Measurements from ENCODE around the gene TTC8.
"Not testable (repeated sequence)": the region's sequence is repeated elsewhere in the genome, so short reads cannot be mapped to it uniquely, and the experiment has no call there.

The TTC8 gene

GRCh38 chr14:88824314-88825077 lies at the start of gene TTC8:
TSS of gene TTC8 (plus strand) at chr14:88824651. CDS start at chr14:88824708, 57 bp downstream.
- DNase-seq (ENCODE audit: low read depth, low spot score) = peak; percentile 58

GRCh38 chr14:88775532-88775931 lies 48.9 kb upstream of the TTC8 start:
- no peak for DNase-seq (ENCODE audit: low read depth, low spot score)

GRCh38 chr14:88785911-88786310 lies 38.5 kb upstream of the TTC8 start:
- no peak for DNase-seq (ENCODE audit: low read depth, low spot score)

- no peak for DNase-seq (ENCODE audit: low read depth, low spot score)
These were observed 37.7 kb upstream of the TTC8 start for GRCh38 chr14:88786715-88787114.

- DNase-seq (ENCODE audit: low read depth, low spot score) = not testable (repeated sequence)
These were observed 34.9 kb upstream of the TTC8 start for GRCh38 chr14:88789573-88789972.

- DNase-seq (ENCODE audit: low read depth, low spot score) = no peak
These were observed 33.8 kb upstream of the TTC8 start for GRCh38 chr14:88790501-88791251.

GRCh38 chr14:88791252-88791621 lies 33.2 kb upstream of the TTC8 start:
- no peak for DNase-seq (ENCODE audit: low read depth, low spot score)

- DNase-seq (ENCODE audit: low read depth, low spot score) = no peak
These were observed 32.6 kb upstream of the TTC8 start for GRCh38 chr14:88791629-88792472.

- DNase-seq (ENCODE audit: low read depth, low spot score) = peak; percentile 57
These were observed 31.8 kb upstream of the TTC8 start, which contains the start of gene EML5 for GRCh38 chr14:88792473-88793258. TSS of gene EML5 (minus strand) at chr14:88792953. CDS start at chr14:88792503, 450 bp downstream.

GRCh38 chr14:88793259-88793625 lies 31.2 kb upstream of the TTC8 start:
- no peak for DNase-seq (ENCODE audit: low read depth, low spot score)

GRCh38 chr14:88798156-88798555 lies 26.3 kb upstream of the TTC8 start:
- DNase-seq (ENCODE audit: low read depth, low spot score) = no peak

GRCh38 chr14:88799522-88799921 lies 24.9 kb upstream of the TTC8 start:
- no peak for DNase-seq (ENCODE audit: low read depth, low spot score)

- DNase-seq (ENCODE audit: low read depth, low spot score) = no peak
These were observed 21.9 kb upstream of the TTC8 start for GRCh38 chr14:88802596-88802995.

GRCh38 chr14:88804035-88804434 lies 20.4 kb upstream of the TTC8 start:
- no peak for DNase-seq (ENCODE audit: low read depth, low spot score)

GRCh38 chr14:88804477-88804876 lies 20.0 kb upstream of the TTC8 start:
- no peak for DNase-seq (ENCODE audit: low read depth, low spot score)

GRCh38 chr14:88808359-88808758 lies 16.1 kb upstream of the TTC8 start:
- DNase-seq (ENCODE audit: low read depth, low spot score) = no peak

- DNase-seq (ENCODE audit: low read depth, low spot score) = no peak
These were observed 8.5 kb upstream of the TTC8 start for GRCh38 chr14:88815980-88816379.

- no peak for DNase-seq (ENCODE audit: low read depth, low spot score)
These were observed 6.4 kb upstream of the TTC8 start for GRCh38 chr14:88818018-88818417.

GRCh38 chr14:88819674-88820073 lies 4.8 kb upstream of the TTC8 start:
- DNase-seq (ENCODE audit: low read depth, low spot score) = not testable (repeated sequence)

- DNase-seq (ENCODE audit: low read depth, low spot score) = no peak
These were observed 3.1 kb upstream of the TTC8 start for GRCh38 chr14:88821378-88821777.

GRCh38 chr14:88821888-88822287 lies 2.6 kb upstream of the TTC8 start:
- DNase-seq (ENCODE audit: low read depth, low spot score) = no peak
